Testis (tissue), 2 donors: ENCODE measurements around the gene TRPM3.

ENCODE experiments used
- CTCF ChIP-seq, 3 experiments: fragments of 450-650 bp in 2 of 3; fragments of 200-600 bp in 1 of 3; sonication (generic) in 1 of 3; IDR thresholded peaks; one replicate each; pipeline ENCODE4 v1.5.1; 2016 to 2019; ENCODE audit warnings: antibody characterized with exemption in 3 of 3, mild to moderate bottlenecking in 2 of 3, moderate library complexity in 1 of 3
- POLR2A ChIP-seq: fragments of 450-650 bp; IDR thresholded peaks from one replicate; pipeline ENCODE4 v1.6.1; 2017; ENCODE audit warnings: antibody characterized with exemption, mild to moderate bottlenecking, moderate library complexity

DNA sequence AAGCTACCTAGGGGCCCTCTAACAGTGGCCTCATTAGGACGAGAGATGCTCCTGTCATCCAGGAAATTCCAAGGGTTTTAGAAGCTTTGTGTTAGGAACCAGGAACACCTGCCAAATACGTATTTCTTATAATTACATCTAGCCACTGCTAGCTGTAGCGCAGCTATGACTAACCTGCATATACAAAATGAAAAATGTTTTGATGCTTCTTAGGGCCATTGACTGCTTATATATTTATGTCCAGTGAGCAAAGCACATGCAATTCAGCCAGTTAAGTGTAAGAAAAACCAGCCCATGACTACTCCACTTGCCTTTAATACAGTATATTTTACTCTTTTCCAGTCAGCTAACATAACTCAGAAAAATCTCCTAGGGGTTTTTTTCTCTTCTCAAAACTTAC, 143.3 kb downstream of the TRPM3 start:
- TF ChIP-seq CTCF (IDR thresholded peaks at IDR 0.05) (no peak), POLR2A (no peak)
